ENCODE data around the gene TOX2.

The TOX2 gene

DNA sequence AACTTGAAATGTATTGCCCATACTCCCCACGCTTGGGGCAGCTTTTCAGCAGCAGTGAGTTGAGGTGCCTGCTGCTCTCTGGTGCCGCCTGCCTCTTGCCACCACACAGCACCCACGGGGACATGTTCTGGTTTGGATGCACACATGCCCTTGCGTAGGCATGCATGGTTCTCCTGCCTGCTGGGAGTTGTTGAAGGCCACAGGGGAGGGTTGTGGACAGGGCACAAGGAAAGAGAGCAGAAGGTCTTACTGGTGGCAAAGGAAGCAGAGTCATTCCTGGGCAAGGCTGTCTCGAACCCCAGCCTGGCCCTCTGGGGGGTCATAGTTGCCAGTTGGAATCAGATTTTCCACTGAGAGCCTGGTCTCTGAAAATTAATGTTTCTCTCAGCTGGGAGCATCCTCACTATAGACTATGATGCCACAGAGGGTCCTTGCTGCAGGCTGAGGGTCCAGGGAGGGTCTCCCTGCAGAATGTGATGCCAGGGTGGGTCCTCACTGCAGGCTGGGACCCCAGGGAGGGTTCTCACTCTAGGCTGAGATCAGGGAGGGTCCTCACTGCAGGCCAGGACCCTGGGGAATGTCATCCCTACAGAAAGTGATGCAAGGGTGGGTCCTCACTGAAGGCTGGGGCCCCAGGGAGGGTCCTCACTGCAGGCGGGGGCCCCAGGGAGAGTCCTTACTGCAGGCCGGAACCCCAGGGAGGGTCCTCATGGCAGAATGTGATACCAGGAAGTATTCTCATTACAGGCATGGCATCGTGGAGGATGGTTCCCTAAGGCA, 59.2 kb downstream of the TOX2 start:
- Histone ChIP-seq H3K27me3 (ENCODE audit: control insufficient read depth, low read length) (peaks cover 4% of the 10 kb centered on the region), H3K9me3 (ENCODE audit: control insufficient read depth, insufficient read depth, low read length) (no peaks in the 10 kb centered on the region), H3K4me1 (ENCODE audit: control insufficient read depth, low read length) (no peaks in the 10 kb centered on the region), H3K36me3 (ENCODE audit: control insufficient read depth, low read length) (no peaks in the 10 kb centered on the region), H3F3A (ENCODE audit: control insufficient read depth, insufficient read depth) (no peaks in the 10 kb centered on the region), H3K9me2 (replicated peaks; ENCODE audit: control insufficient read depth, low read length) (no peaks in the 10 kb centered on the region), H3K4me2 (ENCODE audit: low read length) (no peak overlapping the region), H3K79me2 (ENCODE audit: control insufficient read depth, low read length) (no peaks in the 10 kb centered on the region), H3K4me3 (ENCODE audit: low read length) (no peak overlapping the region), H4K20me1 (ENCODE audit: control insufficient read depth, insufficient read depth, low read depth, low read length) (no peaks in the 10 kb centered on the region), H3K27ac (ENCODE audit: low read depth, low read length) (no peak overlapping the region)
- TF ChIP-seq CTCF (IDR thresholded peaks at IDR 0.05; ENCODE audit: low read depth, low read length, poor library complexity, severe bottlenecking) (no peak), EZH2phosphoT487 (IDR thresholded peaks at IDR 0.05; ENCODE audit: borderline replicate concordance, low read length) (no peak)

- TF ChIP-seq EZH2phosphoT487 (IDR thresholded peaks at IDR 0.05; ENCODE audit: borderline replicate concordance, low read length), result no peak
- TF ChIP-seq CTCF (IDR thresholded peaks at IDR 0.05; ENCODE audit: low read depth, low read length, poor library complexity, severe bottlenecking), result no peak
- no peaks in the 10 kb centered on the region for H3K79me2 ChIP-seq (ENCODE audit: control insufficient read depth, low read length)
- no peaks in the 10 kb centered on the region for H3K4me1 ChIP-seq (ENCODE audit: control insufficient read depth, low read length)
- no peak overlapping the region for H3K27ac ChIP-seq (ENCODE audit: low read depth, low read length)
- no peaks in the 10 kb centered on the region for H3K36me3 ChIP-seq (ENCODE audit: control insufficient read depth, low read length)
- no peaks in the 10 kb centered on the region for H3K9me2 ChIP-seq (replicated peaks; ENCODE audit: control insufficient read depth, low read length)
- H3K9me3 ChIP-seq (ENCODE audit: control insufficient read depth, insufficient read depth, low read length), result no peaks in the 10 kb centered on the region
- H3F3A ChIP-seq (ENCODE audit: control insufficient read depth, insufficient read depth), result no peaks in the 10 kb centered on the region
- peaks cover 6% of the 10 kb centered on the region for H3K27me3 ChIP-seq (ENCODE audit: control insufficient read depth, low read length)
- H3K4me3 ChIP-seq (ENCODE audit: low read length), result no peak overlapping the region
- H3K4me2 ChIP-seq (ENCODE audit: low read length), result no peak overlapping the region
- no peaks in the 10 kb centered on the region for H4K20me1 ChIP-seq (ENCODE audit: control insufficient read depth, insufficient read depth, low read depth, low read length)
Observed at GRCh38 chr20:43974695-43975094, 60.0 kb downstream of the TOX2 start.

DNA sequence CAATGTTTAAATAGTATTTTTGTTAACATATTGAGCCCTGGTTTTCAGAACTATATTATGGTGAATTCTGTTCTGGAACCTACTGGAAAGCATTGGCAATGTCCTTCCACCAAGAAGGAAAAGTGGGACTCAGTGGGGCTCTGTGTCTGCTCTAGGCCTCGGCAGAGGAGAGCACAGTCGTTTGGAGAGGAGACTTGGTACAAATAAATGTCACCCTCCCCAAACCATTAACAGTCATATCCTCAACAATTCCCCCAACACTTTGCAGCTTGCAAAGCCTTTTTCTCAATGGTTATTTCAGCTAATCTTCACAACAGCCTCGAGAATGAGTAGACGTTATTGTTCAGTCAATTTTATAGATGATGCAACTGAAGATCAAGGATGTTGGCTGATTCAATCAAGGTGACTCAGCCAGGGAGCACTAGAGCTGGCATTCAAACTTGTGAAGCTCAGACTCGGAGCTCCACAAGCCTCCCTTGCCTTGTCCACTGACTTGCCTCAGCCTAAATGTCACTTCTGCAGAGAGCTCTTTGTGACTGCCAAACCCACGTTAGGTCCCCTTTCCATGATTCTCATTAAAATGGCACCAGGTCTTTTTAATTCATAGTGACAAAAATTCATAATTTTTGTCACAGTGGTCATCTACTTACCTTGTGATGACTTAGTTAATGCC, 60.6 kb downstream of the TOX2 start:
- Histone ChIP-seq H3K9me3 (ENCODE audit: control insufficient read depth, insufficient read depth, low read length) (no peaks in the 10 kb centered on the region), H3K79me2 (ENCODE audit: control insufficient read depth, low read length) (no peaks in the 10 kb centered on the region), H3K9me2 (replicated peaks; ENCODE audit: control insufficient read depth, low read length) (no peaks in the 10 kb centered on the region), H3K4me3 (ENCODE audit: low read length) (no peak overlapping the region), H3K4me1 (ENCODE audit: control insufficient read depth, low read length) (no peaks in the 10 kb centered on the region), H3K27ac (ENCODE audit: low read depth, low read length) (no peak overlapping the region), H3K36me3 (ENCODE audit: control insufficient read depth, low read length) (no peaks in the 10 kb centered on the region), H3F3A (ENCODE audit: control insufficient read depth, insufficient read depth) (no peaks in the 10 kb centered on the region), H4K20me1 (ENCODE audit: control insufficient read depth, insufficient read depth, low read depth, low read length) (no peaks in the 10 kb centered on the region), H3K27me3 (ENCODE audit: control insufficient read depth, low read length) (peaks cover 6% of the 10 kb centered on the region), H3K4me2 (ENCODE audit: low read length) (no peak overlapping the region)
- no peak for TF ChIP-seq EZH2phosphoT487 (IDR thresholded peaks at IDR 0.05; ENCODE audit: borderline replicate concordance, low read length)
- TF ChIP-seq CTCF (IDR thresholded peaks at IDR 0.05; ENCODE audit: low read depth, low read length, poor library complexity, severe bottlenecking), result no peak
